NT2/D1 (cell line): Measurements from ENCODE around the gene CLMN.

Experiments
- SUZ12 ChIP-seq: IDR thresholded peaks from 2 replicates; pipeline ENCODE4 v1.6.1; 2011; ENCODE audit not compliant: insufficient read length, insufficient read depth; ENCODE audit errors: extremely low read depth
- YY1 ChIP-seq: IDR thresholded peaks from 2 replicates; pipeline ENCODE4 v1.6.1; 2011; ENCODE audit not compliant: insufficient read length, insufficient read depth
- ZNF274 ChIP-seq: IDR thresholded peaks from 2 replicates; pipeline ENCODE4 v1.6.1; 2011; ENCODE audit warnings: mild to moderate bottlenecking, low read depth, low read length

DNA sequence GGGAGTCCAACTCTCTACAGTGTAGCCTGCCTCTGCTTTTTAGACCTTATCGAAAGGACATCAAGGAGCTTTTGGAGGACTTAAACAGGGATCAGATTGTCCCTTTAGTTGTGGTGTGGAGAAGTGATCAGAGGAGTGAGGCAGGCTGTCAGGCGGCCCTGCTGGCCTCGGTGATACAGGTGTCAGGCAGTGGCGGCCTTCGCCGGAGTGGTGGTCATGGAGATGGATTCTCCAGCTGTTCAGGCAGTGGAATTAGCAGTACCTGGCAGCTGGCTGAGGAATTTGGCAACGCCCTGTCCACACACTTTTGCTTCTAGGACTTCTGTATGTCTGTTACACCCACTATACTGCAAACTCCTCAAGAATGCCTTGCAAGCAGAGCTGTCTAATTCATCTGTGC, 4.2 kb upstream of the CLMN start:
- TF ChIP-seq SUZ12 (no peak), YY1 (no peak), ZNF274 (no peak)
